Activated naive CD8-positive, alpha-beta T cell treated with anti-CD3 and anti-CD28 coated beads, Interleukin-2, amount 50 U/mL, for 16 hours (primary cell): ENCODE results near the gene ELOB.
A peak's percentile ranks its signal among the peaks of the same experiment; 100 is the strongest.

Experiments used
- DNase-seq: peaks from one replicate; pipeline ENCODE4 v3.0.0-alpha.2; 2020; ENCODE audit warnings: low read depth, low spot score

The ELOB gene

GRCh38 chr16:2777231-2777902, at the start of gene ELOB:
ELOB (minus strand) TSS chr16:2777280; CDS start chr16:2777239, 41 bp downstream.
- peak; percentile 78 for DNase-seq

- DNase-seq: no peak
These were observed 48.8 kb upstream of the ELOB start for GRCh38 chr16:2825906-2826305.

DNA sequence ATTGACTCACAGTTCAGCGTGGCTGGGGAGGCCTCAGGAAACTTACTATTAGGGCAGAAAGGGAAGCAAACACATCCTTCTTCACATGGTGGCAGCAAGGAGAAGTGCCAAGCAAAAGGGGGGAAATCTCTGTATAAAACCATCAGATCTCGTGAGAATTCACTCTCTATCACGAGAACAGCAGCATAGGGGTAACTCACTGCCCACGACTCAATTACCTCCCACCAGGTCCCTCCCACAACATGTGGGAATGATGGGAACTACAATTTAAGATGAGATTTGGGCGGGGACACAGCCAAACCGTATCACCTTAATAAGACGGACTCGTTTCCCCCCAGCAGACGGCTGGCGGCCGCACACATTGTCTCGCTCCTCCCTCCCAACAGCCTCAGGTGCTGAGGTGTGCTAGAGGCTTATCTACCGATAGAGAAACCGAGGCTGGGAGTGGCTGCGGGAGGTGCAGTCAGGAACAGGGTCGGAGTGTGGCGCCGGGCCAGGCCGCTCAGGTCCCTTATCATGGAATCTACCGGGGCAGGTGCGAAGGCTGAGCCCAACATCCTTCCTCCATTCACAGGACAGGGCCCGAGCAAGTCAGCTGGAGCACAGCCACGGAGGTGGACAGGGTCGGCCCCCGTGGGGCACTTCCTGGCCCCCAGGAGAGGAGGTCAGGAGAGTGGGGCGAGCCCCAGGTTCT, 48.1 kb upstream of the ELOB start:
- DNase-seq: no peak

- DNase-seq: no peak
These were observed 47.5 kb upstream of the ELOB start for GRCh38 chr16:2824626-2825025.

GRCh38 chr16:2822496-2822895, 45.4 kb upstream of the ELOB start:
- DNase-seq: no peak

DNA sequence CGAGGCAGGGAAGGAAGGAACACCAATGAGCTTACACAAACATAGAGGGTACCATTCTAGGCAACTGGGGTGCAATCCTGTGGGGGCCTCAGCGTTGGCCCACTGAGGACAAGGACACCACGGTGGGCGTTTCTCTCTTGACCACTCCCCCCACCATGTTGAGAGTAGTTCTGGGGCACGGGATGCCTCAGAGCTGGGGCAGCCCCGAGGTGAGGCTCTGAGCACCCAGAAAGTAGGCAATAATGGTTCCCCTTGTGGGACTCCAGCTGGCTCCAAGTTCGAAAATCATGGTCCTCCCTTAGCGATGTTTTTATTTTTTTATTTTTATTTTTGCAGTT, 45.0 kb upstream of the ELOB start:
- DNase-seq: no peak

DNA sequence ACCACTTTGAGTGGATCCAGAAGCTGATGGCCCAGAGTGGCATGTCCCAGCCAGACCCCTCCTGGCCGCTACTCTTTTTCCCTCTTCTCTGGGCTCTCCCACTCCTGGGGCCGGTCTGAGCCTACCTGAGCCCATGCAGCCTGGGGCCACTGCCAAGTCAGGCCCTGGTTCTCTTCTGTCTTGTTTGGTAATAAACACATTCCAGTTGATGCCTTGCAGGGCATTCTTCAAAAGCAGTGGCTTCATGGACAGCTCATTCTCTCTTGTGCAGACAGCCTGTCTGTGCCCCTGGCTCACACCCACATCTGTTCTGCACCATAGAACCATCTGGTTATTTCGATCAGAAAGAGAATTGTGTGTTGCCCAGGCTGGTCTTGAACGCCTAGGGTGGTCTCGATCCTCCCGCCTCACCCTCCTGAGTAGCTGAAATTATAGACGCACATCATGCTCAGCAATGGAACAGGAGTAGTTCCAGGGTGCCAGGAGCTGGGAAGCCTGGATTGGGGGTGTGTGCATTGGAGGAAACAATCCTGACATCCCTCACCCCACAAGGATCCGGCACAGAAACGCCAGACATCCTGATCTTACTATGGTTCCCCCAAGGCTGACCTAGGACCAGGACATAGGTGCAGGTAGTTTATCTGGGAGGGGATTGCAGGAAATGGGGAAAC, 44.5 kb upstream of the ELOB start:
- DNase-seq: no peak

- no peak for DNase-seq
These were observed 43.9 kb upstream of the ELOB start for GRCh38 chr16:2820836-2821486.

- DNase-seq: no peak
These were observed 43.1 kb upstream of the ELOB start for GRCh38 chr16:2819939-2820835.

- DNase-seq: no peak
These were observed 42.3 kb upstream of the ELOB start for GRCh38 chr16:2819179-2819938.

DNA sequence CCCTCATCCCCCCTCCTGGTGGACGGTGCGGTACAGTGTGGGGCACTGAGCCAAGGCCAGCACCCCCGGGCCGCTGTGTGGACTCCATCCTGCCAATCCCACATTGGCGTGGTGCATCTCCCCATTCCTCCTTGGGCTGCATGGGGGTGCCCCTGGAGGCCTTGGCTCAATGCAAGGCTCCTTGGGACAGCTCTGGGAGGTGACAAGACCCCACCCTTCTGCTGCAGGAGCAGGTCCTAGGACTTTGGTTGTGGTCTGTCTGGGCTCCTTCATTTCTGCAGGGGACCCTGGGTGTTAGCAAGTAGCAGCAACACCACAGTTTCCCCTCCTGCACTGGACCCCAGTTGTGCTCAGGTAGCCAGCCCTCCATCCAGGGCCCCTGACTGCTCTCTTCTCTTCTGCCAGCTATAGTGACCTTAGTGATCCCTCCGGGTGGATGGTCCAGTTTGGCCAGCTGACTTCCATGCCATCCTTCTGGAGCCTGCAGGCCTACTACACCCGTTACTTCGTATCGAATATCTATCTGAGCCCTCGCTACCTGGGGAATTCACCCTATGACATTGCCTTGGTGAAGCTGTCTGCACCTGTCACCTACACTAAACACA, 41.3 kb upstream of the ELOB start:
- DNase-seq: no peak

GRCh38 chr16:2817340-2818271, 40.5 kb upstream of the ELOB start:
- DNase-seq: no peak

DNA sequence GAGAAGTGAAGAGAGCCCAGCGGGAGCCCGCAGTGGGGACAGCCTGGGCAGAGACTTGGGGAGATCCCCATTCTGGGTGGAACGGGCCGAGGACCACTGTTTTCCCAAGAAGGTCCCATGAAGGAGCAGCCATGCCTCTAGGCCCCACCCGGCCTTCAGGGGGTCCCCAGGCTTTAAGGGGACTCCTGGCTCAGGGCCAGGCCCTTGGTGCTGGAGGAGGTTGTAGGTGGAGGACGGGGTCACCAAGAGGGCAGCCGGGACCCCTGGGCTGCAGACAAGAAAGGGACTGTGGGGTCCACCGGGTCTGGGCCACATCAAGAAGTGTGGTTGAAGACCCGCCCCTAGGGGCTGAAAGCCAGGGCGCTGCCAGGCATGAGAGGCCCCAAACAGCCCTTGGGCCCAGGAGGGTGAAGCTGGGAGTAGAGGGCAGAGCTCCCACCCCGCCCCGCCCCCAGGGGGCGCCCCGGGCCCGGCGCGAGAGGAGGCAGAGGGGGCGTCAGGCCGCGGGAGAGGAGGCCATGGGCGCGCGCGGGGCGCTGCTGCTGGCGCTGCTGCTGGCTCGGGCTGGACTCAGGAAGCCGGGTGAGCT, 39.8 kb upstream of the ELOB start, which contains the start of gene PRSS21:
PRSS21 (plus strand) TSS at position 487 of the 589 bp plus-strand sequence; CDS start at position 519, 32 bp downstream.
- DNase-seq: no peak

GRCh38 chr16:2815299-2815771, 38.3 kb upstream of the ELOB start:
- DNase-seq: no peak

GRCh38 chr16:2814551-2815298, 37.6 kb upstream of the ELOB start:
- no peak for DNase-seq

- DNase-seq: no peak
These were observed 36.7 kb upstream of the ELOB start for GRCh38 chr16:2813771-2814221.

- no peak for DNase-seq
These were observed 34.8 kb upstream of the ELOB start for GRCh38 chr16:2811703-2812471.
